Fibroblast of skin of abdomen (primary cell): ENCODE results near the gene IFNA21.
"Not testable (repeated sequence)": the region's sequence is repeated elsewhere in the genome, so short reads cannot be mapped to it uniquely, and the experiment has no call there.

Source experiments
- DNase-seq: peaks from one replicate; pipeline ENCODE4 v3.0.0-alpha.2; 2013

Gene IFNA21

GRCh38 chr9:21141427-21141882 is 25.0 kb downstream of the IFNA21 start, which contains the start of gene IFNW1:
Gene IFNW1, minus strand, starts transcription at chr9:21141832. Its CDS starts 262 bp downstream, at chr9:21141570.
- DNase-seq: no peak

GRCh38 chr9:21137020-21137419 is 29.4 kb downstream of the IFNA21 start:
- no peak for DNase-seq

- DNase-seq: no peak
Measured at GRCh38 chr9:21135736-21136135, 30.7 kb downstream of the IFNA21 start.

DNA sequence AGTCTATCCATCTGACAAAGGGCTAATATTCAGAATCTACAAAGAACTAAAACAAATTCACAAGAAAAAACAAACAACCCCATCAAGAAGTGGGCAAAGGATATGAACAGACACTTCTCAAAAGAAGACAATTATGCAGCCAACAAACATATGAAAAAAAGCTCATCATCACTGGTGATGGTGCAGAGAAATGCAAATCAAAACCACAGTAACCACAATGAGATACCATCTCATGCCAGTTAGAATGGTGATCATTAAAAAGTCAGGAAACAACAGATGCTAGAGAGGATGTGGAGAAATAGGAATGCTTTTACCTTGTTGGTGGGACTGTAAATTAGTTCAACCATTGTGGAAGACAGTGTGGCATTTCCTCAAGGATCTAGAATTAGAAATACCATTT is 38.3 kb downstream of the IFNA21 start:
- DNase-seq: not testable (repeated sequence)

GRCh38 chr9:21121595-21122251 is 44.7 kb downstream of the IFNA21 start:
- no peak for DNase-seq

DNA sequence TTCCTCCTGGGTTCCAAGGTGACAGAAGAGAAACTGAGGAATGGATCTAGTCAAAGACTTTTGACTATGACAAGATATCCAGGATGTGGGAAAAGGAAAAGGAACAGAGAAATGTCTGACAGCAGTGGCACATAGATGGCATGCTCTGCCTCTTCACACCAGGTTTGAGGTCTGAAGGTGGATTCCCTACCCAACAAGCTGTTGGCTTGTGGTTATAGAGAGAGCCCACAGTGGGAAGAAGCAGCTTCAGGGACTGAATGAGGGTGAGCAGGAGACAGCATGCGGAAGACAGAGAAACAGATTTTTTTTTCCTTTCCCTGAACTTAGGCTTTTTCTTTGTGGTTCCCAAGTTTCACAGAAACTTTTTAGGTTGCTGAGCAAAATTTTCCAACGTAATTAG is 45.4 kb downstream of the IFNA21 start:
- DNase-seq: no peak

GRCh38 chr9:21119093-21119770 is 47.2 kb downstream of the IFNA21 start:
- no peak for DNase-seq
